ENCODE data around the gene GLYAT. TPM values are rescaled to one million over a fixed set of nuclear protein-coding genes. Genes with fewer than 3 reads are reported as not detected.
"Not testable (repeated sequence)": the region's sequence is repeated elsewhere in the genome, so short reads cannot be mapped to it uniquely, and the experiment has no call there.

GLYAT gene
- total RNA-seq, 4 donors from 2014 or later = not detected

GRCh38 chr11:58691675-58692074 lies 40.1 kb downstream of the GLYAT start:
- H3K9me3 ChIP-seq = no peaks in the 10 kb centered on the region
- TF ChIP-seq EP300 (IDR thresholded peaks at IDR 0.05; ENCODE audit: low read depth) = no peak
- no peak for TF ChIP-seq POLR2AphosphoS5 (IDR thresholded peaks at IDR 0.05)
- TF ChIP-seq CTCF (IDR thresholded peaks at IDR 0.05) = no peak
- TF ChIP-seq POLR2A (IDR thresholded peaks at IDR 0.05) = no peak
- H3K27me3 ChIP-seq = no peaks in the 10 kb centered on the region
- DNase-seq = no peak
- H3K36me3 ChIP-seq = no peaks in the 10 kb centered on the region
- H3K27ac ChIP-seq = no peak overlapping the region
- no peak overlapping the region for H3K4me3 ChIP-seq
- in situ Hi-C loops (cut with MboI; ENCODE audit: low pct_ligation_motif_present in 1 of 4, low pct_unique_long_range_greater_than_20kb in 1 of 4, low sequenced_read_pairs in 3 of 4) (no loop called here), intact Hi-C loops (cut with DNase I; ENCODE audit: low total_unique reads) (no loop called here)
- 61% methylated on average over 5 of the region's 5 CpGs; no CpG with 5 or more reads in 1 of the 2 donors for WGBS, 2 donors (ENCODE audit: low coverage in 1 of 2)
- no peaks in the 10 kb centered on the region for H3K4me1 ChIP-seq

- DNase-seq = no peak
- in situ Hi-C loops (cut with MboI; ENCODE audit: low pct_ligation_motif_present in 1 of 4, low pct_unique_long_range_greater_than_20kb in 1 of 4, low sequenced_read_pairs in 3 of 4) (no loop called here), intact Hi-C loops (cut with DNase I; ENCODE audit: low total_unique reads) (no loop called here)
- Histone ChIP-seq H3K9me3 (no peaks in the 10 kb centered on the region), H3K27ac (no peak overlapping the region), H3K27me3 (no peaks in the 10 kb centered on the region), H3K36me3 (no peaks in the 10 kb centered on the region), H3K4me1 (no peaks in the 10 kb centered on the region), H3K4me3 (no peak overlapping the region)
- WGBS, 2 donors (ENCODE audit: low coverage in 1 of 2) = 72 to 85% methylated on average over 4 of the region's 4 CpGs
- TF ChIP-seq CTCF (IDR thresholded peaks at IDR 0.05) (no peak), POLR2AphosphoS5 (IDR thresholded peaks at IDR 0.05) (no peak), EP300 (IDR thresholded peaks at IDR 0.05; ENCODE audit: low read depth) (no peak), POLR2A (IDR thresholded peaks at IDR 0.05) (no peak)
Measured at GRCh38 chr11:58688789-58689503, 42.8 kb downstream of the GLYAT start.

GRCh38 chr11:58685973-58686722 lies 45.6 kb downstream of the GLYAT start:
- WGBS, 2 donors (ENCODE audit: low coverage in 1 of 2) = 56 to 69% methylated on average over 4 to 9 of the region's 9 CpGs
- no peaks in the 10 kb centered on the region for H3K9me3 ChIP-seq
- no peaks in the 10 kb centered on the region for H3K27me3 ChIP-seq
- no peak overlapping the region for H3K27ac ChIP-seq
- H3K36me3 ChIP-seq = no peaks in the 10 kb centered on the region
- no peaks in the 10 kb centered on the region for H3K4me1 ChIP-seq
- in situ Hi-C loops (cut with MboI; ENCODE audit: low pct_ligation_motif_present in 1 of 4, low pct_unique_long_range_greater_than_20kb in 1 of 4, low sequenced_read_pairs in 3 of 4) = no loop called here
- no peak for TF ChIP-seq POLR2A (IDR thresholded peaks at IDR 0.05)
- no peak for DNase-seq
- no peak overlapping the region for H3K4me3 ChIP-seq
- intact Hi-C loops (cut with DNase I; ENCODE audit: low total_unique reads) = no loop called here

GRCh38 chr11:58682660-58683059 lies 49.1 kb downstream of the GLYAT start:
- H3K36me3 ChIP-seq; H3K4me3 ChIP-seq; H3K9me3 ChIP-seq; in situ Hi-C loops (cut with MboI; ENCODE audit: low pct_ligation_motif_present in 1 of 4, low pct_unique_long_range_greater_than_20kb in 1 of 4, low sequenced_read_pairs in 3 of 4); H3K4me1 ChIP-seq; H3K27ac ChIP-seq; intact Hi-C loops (cut with DNase I; ENCODE audit: low total_unique reads); DNase-seq: not testable (repeated sequence)
- WGBS, 2 donors (ENCODE audit: low coverage in 1 of 2) = 78 to 80% methylated on average over 3 of the region's 3 CpGs
- H3K27me3 ChIP-seq = peaks cover 15% of the 10 kb centered on the region

GRCh38 chr11:58677536-58677935 lies 54.2 kb downstream of the GLYAT start:
- in situ Hi-C loops (cut with MboI; ENCODE audit: low pct_ligation_motif_present in 1 of 4, low pct_unique_long_range_greater_than_20kb in 1 of 4, low sequenced_read_pairs in 3 of 4); H3K9me3 ChIP-seq; DNase-seq; intact Hi-C loops (cut with DNase I; ENCODE audit: low total_unique reads); H3K4me3 ChIP-seq; H3K4me1 ChIP-seq; H3K36me3 ChIP-seq; H3K27ac ChIP-seq: not testable (repeated sequence)
- WGBS, 2 donors (ENCODE audit: low coverage in 1 of 2) = 77 to 88% methylated on average over 1 of the region's 1 CpG
- H3K27me3 ChIP-seq = peaks cover 15% of the 10 kb centered on the region
